WTC11 (cell line): ENCODE results near the gene KRTAP10-3. TPM values are rescaled to one million over a fixed set of nuclear protein-coding genes. Genes with fewer than 3 reads are reported as not detected.

ENCODE experiments used
- ATAC-seq: fragments of 200-7000 bp; cut with Tn5 transposase; 2 replicates; pipeline ENCODE4 v1.10.0; 2021; ENCODE audit warnings: mild to moderate bottlenecking, moderate library complexity
- CTCF ChIA-PET: fragments of 300-600 bp; sonication (Branson Sonifier 250); formaldehyde crosslinking; loops from one replicate; lab custom pipeline; 2021; ENCODE audit warnings: antibody characterized with exemption; lab: Charles Lee
- POLR2A ChIA-PET: fragments of 350-600 bp; sonication (Branson Sonifier 250); formaldehyde crosslinking; loops from one replicate; lab custom pipeline; 2021; ENCODE audit warnings: antibody characterized with exemption; lab: Charles Lee
- DNase-seq: peaks from one replicate; pipeline ENCODE4 v3.0.0; 2021; ENCODE audit warnings: low spot score
- H3K27ac Mint-ChIP-seq: 2 replicates; pipeline ENCODE4 v1.8.0; 2021; ENCODE audit warnings: mixed read lengths
- H3K27me3 Mint-ChIP-seq: 2 replicates; pipeline ENCODE4 v1.8.0; 2021; ENCODE audit warnings: low read depth, mild to moderate bottlenecking, moderate library complexity, mixed read lengths
- H3K36me3 Mint-ChIP-seq: 2 replicates; pipeline ENCODE4 v1.8.0; 2021; ENCODE audit warnings: mixed read lengths
- H3K4me1 Mint-ChIP-seq: 2 replicates; pipeline ENCODE4 v1.8.0; 2022; ENCODE audit warnings: mixed read lengths
- H3K4me3 Mint-ChIP-seq: 2 replicates; pipeline ENCODE4 v1.8.0; 2021; ENCODE audit warnings: mild to moderate bottlenecking, moderate library complexity, mixed read lengths
- H3K9me3 Mint-ChIP-seq: 2 replicates; pipeline ENCODE4 v1.8.0; 2021; ENCODE audit warnings: mixed read lengths
- AR ChIP-seq: fragments of 250-450 bp; sonication (Bioruptor Pico); IDR thresholded peaks from 2 replicates; pipeline ENCODE4 v1.9.0; 2021; ENCODE audit warnings: mild to moderate bottlenecking
- ATF3 ChIP-seq: sonication (generic); formaldehyde crosslinking; conservative IDR thresholded peaks from 2 replicates; pipeline ENCODE4 v1.8.1; 2022; ENCODE audit warnings: mild to moderate bottlenecking, missing genetic modification reagents
- E2F5 ChIP-seq: sonication (generic); formaldehyde crosslinking; IDR thresholded peaks from 2 replicates; pipeline ENCODE4 v1.8.1; 2022; ENCODE audit warnings: mild to moderate bottlenecking, moderate library complexity, missing genetic modification reagents
- FOXP1 ChIP-seq: sonication (generic); formaldehyde crosslinking; IDR thresholded peaks from 2 replicates; pipeline ENCODE4 v1.8.0; 2022; ENCODE audit warnings: missing genetic modification reagents, mild to moderate bottlenecking, moderate library complexity, borderline replicate concordance
- HMGA2 ChIP-seq: fragments of 250-450 bp; sonication (Bioruptor Pico); IDR thresholded peaks from 2 replicates; pipeline ENCODE4 v1.4.0; 2021; ENCODE audit warnings: mild to moderate bottlenecking, moderate library complexity
- HMGXB4 ChIP-seq: sonication (generic); formaldehyde crosslinking; IDR thresholded peaks from 2 replicates; pipeline ENCODE4 v1.8.1; 2023; ENCODE audit warnings: mild to moderate bottlenecking, moderate library complexity, missing genetic modification reagents
- IRF2 ChIP-seq: sonication (generic); formaldehyde crosslinking; IDR thresholded peaks from 2 replicates; pipeline ENCODE4 v1.8.0; 2022; ENCODE audit warnings: low read depth, missing genetic modification reagents, borderline replicate concordance
- NR2C2 ChIP-seq: sonication (generic); formaldehyde crosslinking; IDR thresholded peaks from 2 replicates; pipeline ENCODE4 v1.8.0; 2022; ENCODE audit warnings: mild to moderate bottlenecking, missing genetic modification reagents
- NR3C1 ChIP-seq: sonication (generic); formaldehyde crosslinking; conservative IDR thresholded peaks from 2 replicates; pipeline ENCODE4 v1.8.1; 2023; ENCODE audit warnings: low read depth, mild to moderate bottlenecking, missing genetic modification reagents
- PRRX2 ChIP-seq: fragments of 250-450 bp; sonication (Bioruptor Pico); IDR thresholded peaks from 2 replicates; pipeline ENCODE4 v1.8.0; 2021; ENCODE audit warnings: mild to moderate bottlenecking
- RORB ChIP-seq: fragments of 250-450 bp; sonication (Bioruptor Pico); IDR thresholded peaks from 2 replicates; pipeline ENCODE4 v1.9.0; 2021; ENCODE audit warnings: mild to moderate bottlenecking
- ZNF138 ChIP-seq: sonication (generic); formaldehyde crosslinking; conservative IDR thresholded peaks from 2 replicates; pipeline ENCODE4 v1.8.1; 2022; ENCODE audit warnings: mild to moderate bottlenecking, moderate library complexity, missing genetic modification reagents
- ZNF263 ChIP-seq: sonication (generic); formaldehyde crosslinking; IDR thresholded peaks from 2 replicates; pipeline ENCODE4 v1.8.1; 2022; ENCODE audit warnings: low read depth, mild to moderate bottlenecking, moderate library complexity, missing genetic modification reagents
- ZNF317 ChIP-seq: sonication (generic); formaldehyde crosslinking; IDR thresholded peaks from 2 replicates; pipeline ENCODE4 v1.8.1; 2023; ENCODE audit warnings: low read depth, mild to moderate bottlenecking, moderate library complexity, missing genetic modification reagents, borderline replicate concordance
- ZNF425 ChIP-seq: fragments of 250-450 bp; sonication (Bioruptor Pico); conservative IDR thresholded peaks from 2 replicates; pipeline ENCODE4 v1.9.0; 2021; ENCODE audit warnings: mild to moderate bottlenecking
- total RNA-seq: library from RNA; stranded (reverse); gene quantifications from 3 replicates; pipeline ENCODE4 v1.2.3, GENCODE V29; 2021
- TF ChIP-seq, protein P1 (sequence below): sonication (generic); formaldehyde crosslinking; IDR thresholded peaks from 2 replicates; pipeline ENCODE4 v1.8.0; 2022; ENCODE audit warnings: mild to moderate bottlenecking, missing genetic modification reagents
- TF ChIP-seq, protein P2 (sequence below): fragments of 250-450 bp; sonication (Bioruptor Pico); IDR thresholded peaks from 2 replicates; pipeline ENCODE4 v1.9.0; 2021; ENCODE audit warnings: mild to moderate bottlenecking, borderline replicate concordance

KRTAP10-3 gene
- total RNA-seq, 1 experiment from 2014 or later: not detected

DNA sequence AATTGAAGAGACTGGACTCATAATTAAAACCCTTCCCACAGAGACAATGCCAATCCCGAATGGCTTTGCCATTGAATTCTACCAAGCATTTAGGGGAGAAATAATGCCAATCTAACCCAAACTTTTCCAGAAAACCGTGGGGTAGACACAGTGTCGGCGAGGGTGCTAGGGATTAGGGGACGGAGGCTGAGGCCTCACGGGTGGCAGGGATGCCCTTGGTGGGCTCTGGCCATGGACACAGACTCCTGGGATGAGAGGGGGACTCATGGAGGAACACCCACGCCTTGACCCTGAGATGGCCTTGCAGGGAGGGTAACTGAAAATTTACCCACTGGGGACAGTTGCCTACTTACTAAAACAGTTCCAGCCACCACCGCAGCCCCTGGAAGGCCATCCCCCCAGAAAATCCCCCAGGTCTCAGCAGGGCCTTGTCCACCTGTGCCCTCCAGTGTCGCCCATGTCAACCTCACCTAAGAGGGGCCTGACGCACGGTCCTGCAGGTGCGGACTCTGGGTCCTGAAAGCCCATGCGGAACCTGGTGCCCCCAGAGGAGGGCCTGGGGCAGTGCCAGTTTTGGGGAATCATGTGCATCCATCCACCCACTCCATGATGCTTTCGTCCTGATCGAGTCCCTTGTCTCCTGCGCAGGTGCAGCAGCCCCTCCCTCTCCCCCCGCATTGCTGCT, 19.9 kb upstream of the KRTAP10-3 start:
- no peak overlapping the region for H3K4me3 Mint-ChIP-seq
- CTCF ChIA-PET: interaction anchor here (2.2 kb wide), 1 partner anchor 215 kb away, joined by 9 read pairs; no protein-coding TSS in a partner anchor
- DNase-seq (no peak), ATAC-seq (no peak)
- no peak overlapping the region for H3K27ac Mint-ChIP-seq
- peaks cover 17% of the 10 kb centered on the region for H3K4me1 Mint-ChIP-seq
- H3K27me3 Mint-ChIP-seq: no peaks in the 10 kb centered on the region; the same call in 1 of the 2 replicates
- peaks cover 33% of the 10 kb centered on the region for H3K9me3 Mint-ChIP-seq
- POLR2A ChIA-PET: no interaction called here
- peaks cover 21% of the 10 kb centered on the region for H3K36me3 Mint-ChIP-seq
- TF ChIP-seq, protein P1, sequence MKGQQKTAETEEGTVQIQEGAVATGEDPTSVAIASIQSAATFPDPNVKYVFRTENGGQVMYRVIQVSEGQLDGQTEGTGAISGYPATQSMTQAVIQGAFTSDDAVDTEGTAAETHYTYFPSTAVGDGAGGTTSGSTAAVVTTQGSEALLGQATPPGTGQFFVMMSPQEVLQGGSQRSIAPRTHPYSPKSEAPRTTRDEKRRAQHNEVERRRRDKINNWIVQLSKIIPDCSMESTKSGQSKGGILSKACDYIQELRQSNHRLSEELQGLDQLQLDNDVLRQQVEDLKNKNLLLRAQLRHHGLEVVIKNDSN (CRISPR knock-in tag): no peak
- TF ChIP-seq AR (CRISPR knock-in tag) (no peak), ZNF263 (no peak), ZNF317 (CRISPR knock-in tag) (no peak)

DNA sequence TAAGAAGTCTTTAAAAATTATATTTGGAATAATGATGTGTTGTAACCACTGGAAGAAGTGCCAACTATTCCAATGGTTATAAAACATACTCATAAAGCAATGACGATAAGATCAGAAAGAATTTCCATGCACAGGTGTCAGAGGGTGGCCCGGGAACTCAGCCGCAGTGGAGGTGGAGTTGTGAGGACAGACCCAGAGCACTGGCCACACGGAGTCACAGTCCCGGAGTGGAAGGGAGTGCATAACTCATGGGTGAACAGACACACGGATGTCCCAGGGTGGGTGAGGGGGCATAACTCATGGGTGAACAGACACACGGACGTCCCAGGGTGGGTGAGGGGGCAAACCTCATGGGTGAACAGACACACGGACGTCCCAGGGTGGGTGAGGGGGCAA, 17.4 kb upstream of the KRTAP10-3 start:
- TF ChIP-seq FOXP1 (CRISPR knock-in tag): no peak
- TF ChIP-seq ZNF138: no peak
- TF ChIP-seq NR3C1 (CRISPR knock-in tag): no peak
- TF ChIP-seq, protein P2, sequence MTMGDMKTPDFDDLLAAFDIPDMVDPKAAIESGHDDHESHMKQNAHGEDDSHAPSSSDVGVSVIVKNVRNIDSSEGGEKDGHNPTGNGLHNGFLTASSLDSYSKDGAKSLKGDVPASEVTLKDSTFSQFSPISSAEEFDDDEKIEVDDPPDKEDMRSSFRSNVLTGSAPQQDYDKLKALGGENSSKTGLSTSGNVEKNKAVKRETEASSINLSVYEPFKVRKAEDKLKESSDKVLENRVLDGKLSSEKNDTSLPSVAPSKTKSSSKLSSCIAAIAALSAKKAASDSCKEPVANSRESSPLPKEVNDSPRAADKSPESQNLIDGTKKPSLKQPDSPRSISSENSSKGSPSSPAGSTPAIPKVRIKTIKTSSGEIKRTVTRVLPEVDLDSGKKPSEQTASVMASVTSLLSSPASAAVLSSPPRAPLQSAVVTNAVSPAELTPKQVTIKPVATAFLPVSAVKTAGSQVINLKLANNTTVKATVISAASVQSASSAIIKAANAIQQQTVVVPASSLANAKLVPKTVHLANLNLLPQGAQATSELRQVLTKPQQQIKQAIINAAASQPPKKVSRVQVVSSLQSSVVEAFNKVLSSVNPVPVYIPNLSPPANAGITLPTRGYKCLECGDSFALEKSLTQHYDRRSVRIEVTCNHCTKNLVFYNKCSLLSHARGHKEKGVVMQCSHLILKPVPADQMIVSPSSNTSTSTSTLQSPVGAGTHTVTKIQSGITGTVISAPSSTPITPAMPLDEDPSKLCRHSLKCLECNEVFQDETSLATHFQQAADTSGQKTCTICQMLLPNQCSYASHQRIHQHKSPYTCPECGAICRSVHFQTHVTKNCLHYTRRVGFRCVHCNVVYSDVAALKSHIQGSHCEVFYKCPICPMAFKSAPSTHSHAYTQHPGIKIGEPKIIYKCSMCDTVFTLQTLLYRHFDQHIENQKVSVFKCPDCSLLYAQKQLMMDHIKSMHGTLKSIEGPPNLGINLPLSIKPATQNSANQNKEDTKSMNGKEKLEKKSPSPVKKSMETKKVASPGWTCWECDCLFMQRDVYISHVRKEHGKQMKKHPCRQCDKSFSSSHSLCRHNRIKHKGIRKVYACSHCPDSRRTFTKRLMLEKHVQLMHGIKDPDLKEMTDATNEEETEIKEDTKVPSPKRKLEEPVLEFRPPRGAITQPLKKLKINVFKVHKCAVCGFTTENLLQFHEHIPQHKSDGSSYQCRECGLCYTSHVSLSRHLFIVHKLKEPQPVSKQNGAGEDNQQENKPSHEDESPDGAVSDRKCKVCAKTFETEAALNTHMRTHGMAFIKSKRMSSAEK: no peak
- no peak for TF ChIP-seq PRRX2 (CRISPR knock-in tag)
- TF ChIP-seq ZNF317 (CRISPR knock-in tag): no peak
- TF ChIP-seq HMGA2: no peak
- TF ChIP-seq ATF3 (CRISPR knock-in tag): no peak
- TF ChIP-seq ZNF425 (CRISPR knock-in tag): no peak
- no peak for TF ChIP-seq RORB
- TF ChIP-seq NR2C2 (CRISPR knock-in tag): no peak
- no peak for TF ChIP-seq E2F5 (CRISPR knock-in tag)
- TF ChIP-seq IRF2 (CRISPR knock-in tag): no peak
- no peak for TF ChIP-seq HMGXB4
- peaks cover 17% of the 10 kb centered on the region for H3K4me1 Mint-ChIP-seq
- H3K27ac Mint-ChIP-seq: no peak overlapping the region
- peaks cover 33% of the 10 kb centered on the region for H3K9me3 Mint-ChIP-seq
- DNase-seq (no peak), ATAC-seq (no peak)
- POLR2A ChIA-PET: no interaction called here
- CTCF ChIA-PET: no interaction called here
- H3K4me3 Mint-ChIP-seq: no peak overlapping the region
- H3K36me3 Mint-ChIP-seq: peaks cover 25% of the 10 kb centered on the region
- H3K27me3 Mint-ChIP-seq: peaks cover 6% of the 10 kb centered on the region
